Lower lobe of right lung (tissue), 2 donors: ENCODE results near the gene PCSK2. TPM values are rescaled to one million over a fixed set of nuclear protein-coding genes. Genes with fewer than 3 reads are reported as not detected.

Source experiments
- ATAC-seq, 2 donors: fragments of 200-7000 bp; cut with Tn5 transposase; one replicate each; pipeline ENCODE4 v1.9.1; 2020 to 2022; ENCODE audit warnings: mild to moderate bottlenecking in 2 of 2, moderate library complexity in 2 of 2
- DNase-seq: peaks from one replicate; pipeline ENCODE4 v3.0.0-alpha.2; 2020
- H3K27ac ChIP-seq: fragments of 200-600 bp; one replicate; pipeline ENCODE4 v1.8.0; 2022
- H3K27me3 ChIP-seq: fragments of 200-600 bp; one replicate; pipeline ENCODE4 v1.8.0; 2022; ENCODE audit warnings: low read depth
- H3K36me3 ChIP-seq: fragments of 200-600 bp; one replicate; pipeline ENCODE4 v1.8.0; 2022; ENCODE audit warnings: mild to moderate bottlenecking
- H3K4me1 ChIP-seq: fragments of 200-600 bp; one replicate; pipeline ENCODE4 v1.8.0; 2022
- H3K4me3 ChIP-seq: fragments of 200-600 bp; one replicate; pipeline ENCODE4 v1.8.0; 2022; ENCODE audit warnings: mild to moderate bottlenecking
- H3K9me3 ChIP-seq: fragments of 200-600 bp; one replicate; pipeline ENCODE4 v1.8.0; 2022
- CTCF ChIP-seq: fragments of 200-600 bp; IDR thresholded peaks from one replicate; pipeline ENCODE4 v1.8.0; 2022; ENCODE audit warnings: antibody characterized with exemption, mild to moderate bottlenecking
- intact Hi-C: fragments of 100-400 bp; cut with DNase I; formaldehyde crosslinking; loops from one replicate; pipeline ENCODE4 v1.11.0; 2022
- total RNA-seq: library from RNA; stranded (reverse); fragmentation: NEBNext Ultra II Directional; extraction: Animal tissue kit (Norgen Biotek cat#: 25700); gene quantifications from one replicate; pipeline ENCODE4 v1.2.1, GENCODE V29; 2021
- donor health status: DM: no; HTN: yes; CAD: no; lungs with severe emphysema.

Gene PCSK2
- total RNA-seq, 1 donor from 2014 or later, result 38.8 TPM

GRCh38 chr20:17444091-17444490, 217.3 kb downstream of the PCSK2 start:
- H3K27me3 ChIP-seq, result peaks cover 10% of the 10 kb centered on the region
- TF ChIP-seq CTCF, result no peak
- intact Hi-C loops, result no loop called here
- H3K9me3 ChIP-seq, result no peaks in the 10 kb centered on the region
- no peaks in the 10 kb centered on the region for H3K36me3 ChIP-seq
- DNase-seq (no peak), ATAC-seq (no peak)
- no peaks in the 10 kb centered on the region for H3K4me1 ChIP-seq
- H3K27ac ChIP-seq, result no peak overlapping the region
- H3K4me3 ChIP-seq, result no peak overlapping the region

- no peak overlapping the region for H3K27ac ChIP-seq
- H3K27me3 ChIP-seq, result peaks cover 8% of the 10 kb centered on the region
- DNase-seq, result no peak
- no peaks in the 10 kb centered on the region for H3K36me3 ChIP-seq
- TF ChIP-seq CTCF, result no peak
- no peak overlapping the region for H3K4me3 ChIP-seq
- no peak for ATAC-seq
- no peaks in the 10 kb centered on the region for H3K9me3 ChIP-seq
- intact Hi-C loops, result no loop called here
- H3K4me1 ChIP-seq, result no peaks in the 10 kb centered on the region
Measured at GRCh38 chr20:17445543-17445942, 218.7 kb downstream of the PCSK2 start.

- intact Hi-C loops, result no loop called here
- Histone ChIP-seq H3K36me3 (no peaks in the 10 kb centered on the region), H3K9me3 (no peaks in the 10 kb centered on the region), H3K4me1 (no peaks in the 10 kb centered on the region), H3K27ac (no peak overlapping the region), H3K4me3 (no peak overlapping the region), H3K27me3 (peaks cover 8% of the 10 kb centered on the region)
- DNase-seq, result no peak
- ATAC-seq, result no peak
- no peak for TF ChIP-seq CTCF
Measured at GRCh38 chr20:17446171-17446570, 219.3 kb downstream of the PCSK2 start.

- Histone ChIP-seq H3K9me3 (no peaks in the 10 kb centered on the region), H3K27me3 (peaks cover 18% of the 10 kb centered on the region), H3K27ac (no peak overlapping the region), H3K4me3 (no peak overlapping the region), H3K4me1 (no peaks in the 10 kb centered on the region), H3K36me3 (no peaks in the 10 kb centered on the region)
- no peak for ATAC-seq
- no peak for TF ChIP-seq CTCF
- intact Hi-C loops, result no loop called here
- DNase-seq, result no peak
Measured at GRCh38 chr20:17448071-17448470, 221.2 kb downstream of the PCSK2 start.

- DNase-seq, result no peak
- no peak for TF ChIP-seq CTCF
- intact Hi-C loops, result no loop called here
- H3K4me3 ChIP-seq, result no peak overlapping the region
- H3K36me3 ChIP-seq, result no peaks in the 10 kb centered on the region
- peaks cover 10% of the 10 kb centered on the region for H3K27me3 ChIP-seq
- no peaks in the 10 kb centered on the region for H3K4me1 ChIP-seq
- no peaks in the 10 kb centered on the region for H3K9me3 ChIP-seq
- H3K27ac ChIP-seq, result no peak overlapping the region
- no peak for ATAC-seq
Measured at GRCh38 chr20:17449031-17449430, 222.2 kb downstream of the PCSK2 start.

- H3K9me3 ChIP-seq, result no peaks in the 10 kb centered on the region
- no peak for TF ChIP-seq CTCF
- H3K27ac ChIP-seq, result no peak overlapping the region
- intact Hi-C loops, result no loop called here
- no peak overlapping the region for H3K4me3 ChIP-seq
- DNase-seq, result no peak
- no peaks in the 10 kb centered on the region for H3K36me3 ChIP-seq
- H3K4me1 ChIP-seq, result no peaks in the 10 kb centered on the region
- peaks cover 16% of the 10 kb centered on the region for H3K27me3 ChIP-seq
- no peak for ATAC-seq
Measured at GRCh38 chr20:17452441-17452840, 225.6 kb downstream of the PCSK2 start.
